HepG2 (cell line): ENCODE measurements around the gene GLIS1. TPM values are rescaled to one million over a fixed set of nuclear protein-coding genes. Genes with fewer than 3 reads are reported as not detected.

Experiments used
- ATAC-seq: fragments of 200-7000 bp; cut with Tn5 transposase; 3 replicates; pipeline ENCODE4 v1.9.1; 2020; ENCODE audit warnings: mild to moderate bottlenecking, moderate library complexity
- BruUV-seq: library from RNA; stranded (reverse); fragments of 400-500 nt; replicated peaks from 2 replicates; lab custom pipeline; 2021; lab: Mats Ljungman, UMichigan
- CTCF ChIA-PET: fragments of 300-600 bp; formaldehyde crosslinking; extraction: SDS; loops from one replicate; lab custom pipeline; 2021; ENCODE audit warnings: low total read pairs, inconsistent platforms, low intra/inter-chr PET ratio; lab: Yijun Ruan, JAX
- POLR2A ChIA-PET: fragments of 350-600 bp; sonication (Branson Sonifier 250); formaldehyde crosslinking; loops from one replicate; lab custom pipeline; 2020; ENCODE audit warnings: antibody characterized with exemption, inconsistent platforms; lab: Yijun Ruan, JAX
- DNase-seq: peaks from one replicate; pipeline ENCODE4 v3.0.0-alpha.2; 2015; ENCODE audit warnings: low spot score
- FAIRE-seq: peaks from 3 replicates; lab custom pipeline; 2011; peaks lifted over from hg19 to GRCh38; lab: Jason Lieb, UNC
- H2AFZ ChIP-seq: one replicate; pipeline ENCODE4 v1.6.1; 2011; ENCODE audit warnings: low read length, inconsistent platforms
- H3K27ac ChIP-seq: fragments of 300-600 bp; 3 replicates; pipeline ENCODE4 v1.8.0; 2011; ENCODE audit warnings: mixed run types, mild to moderate bottlenecking, mixed read lengths, low read length, inconsistent platforms; ENCODE audit not compliant: insufficient read depth; ENCODE audit errors: extremely low read length
- H3K27me3 ChIP-seq, 2 experiments: fragments of 200-600 bp in 1 of 2; 2 replicates in 1 of 2; 3 replicates in 1 of 2; pipeline versions ENCODE4 v1.6.0 to v1.8.0; 2011; ENCODE audit warnings: low read length in 2 of 2, mild to moderate bottlenecking in 2 of 2, moderate library complexity in 2 of 2, inconsistent platforms in 1 of 2; ENCODE audit not compliant: insufficient read depth in 2 of 2, control insufficient read depth in 1 of 2
- H3K36me3 ChIP-seq, 2 experiments: fragments of 200-600 bp in 1 of 2; replicated peaks in 1 of 2; 2 replicates in 1 of 2; 3 replicates in 1 of 2; pipeline versions ENCODE4 v1.5.1 to v1.8.0; 2011; ENCODE audit warnings: low read length in 2 of 2, inconsistent platforms in 1 of 2; ENCODE audit not compliant: insufficient read depth in 2 of 2, control insufficient read depth in 1 of 2
- H3K4me1 ChIP-seq: 2 replicates; pipeline ENCODE4 v1.5.1; 2012; ENCODE audit warnings: low read length, inconsistent platforms; ENCODE audit not compliant: insufficient read depth
- H3K4me2 ChIP-seq: 2 replicates; pipeline ENCODE4 v1.6.0; 2011; ENCODE audit warnings: low read depth, low read length, inconsistent platforms
- H3K4me3 ChIP-seq, 3 experiments: fragments of 200-600 bp in 1 of 3; sonication (generic), shearing (Covaris generic) in 1 of 3; replicated peaks in 1 of 3; 2 replicates each; pipeline ENCODE4 v1.5.1; 2011 to 2016; ENCODE audit warnings: low read length in 3 of 3, inconsistent platforms in 2 of 3, low read depth in 2 of 3, mild to moderate bottlenecking in 2 of 3, control low read depth in 1 of 3, mixed read lengths in 1 of 3; ENCODE audit not compliant: insufficient read depth in 1 of 3
- H3K79me2 ChIP-seq: one replicate; pipeline ENCODE4 v1.6.1; 2011; ENCODE audit warnings: low read length, inconsistent platforms; ENCODE audit not compliant: insufficient read depth
- H3K9ac ChIP-seq: 2 replicates; pipeline ENCODE4 v1.6.0; 2011; ENCODE audit warnings: mild to moderate bottlenecking, low read depth, low read length, inconsistent platforms; ENCODE audit not compliant: insufficient read depth
- H3K9me3 ChIP-seq: 2 replicates; pipeline ENCODE4 v1.5.1; 2012; ENCODE audit warnings: mild to moderate bottlenecking, low read length
- H4K20me1 ChIP-seq: 2 replicates; pipeline ENCODE4 v1.6.0; 2011; ENCODE audit warnings: inconsistent platforms, mild to moderate bottlenecking, low read length, moderate library complexity; ENCODE audit not compliant: insufficient read depth
- FOXO1 ChIP-seq: sonication (generic); formaldehyde crosslinking; IDR thresholded peaks from 2 replicates; pipeline ENCODE4 v1.4.0; 2020; ENCODE audit warnings: missing genetic modification reagents
- NCOA2 ChIP-seq: sonication (generic); formaldehyde crosslinking; IDR thresholded peaks from 2 replicates; pipeline ENCODE4 v1.8.0; 2022; ENCODE audit warnings: inconsistent platforms
- PCBP1 ChIP-seq: fragments of 200-400 bp; formaldehyde crosslinking; IDR thresholded peaks from 2 replicates; pipeline ENCODE4 v1.6.1; 2017; ENCODE audit warnings: mild to moderate bottlenecking, low read depth, low read length, borderline replicate concordance
- RFX3 ChIP-seq: IDR thresholded peaks from 2 replicates; pipeline ENCODE4 v1.6.1; 2016; ENCODE audit warnings: missing biosample characterization, missing genetic modification reagents
- SP4 ChIP-seq: sonication (generic); formaldehyde crosslinking; IDR thresholded peaks from 2 replicates; pipeline ENCODE4 v1.8.1; 2023; ENCODE audit warnings: mild to moderate bottlenecking, missing genetic modification reagents
- ZBTB21 ChIP-seq: sonication (generic); formaldehyde crosslinking; IDR thresholded peaks from 2 replicates; pipeline ENCODE4 v1.4.0; 2020; ENCODE audit warnings: missing genetic modification reagents
- ZNF17 ChIP-seq: sonication (generic); formaldehyde crosslinking; IDR thresholded peaks from 2 replicates; pipeline ENCODE4 v1.5.0; 2020; ENCODE audit warnings: mild to moderate bottlenecking, missing genetic modification reagents
- ZNF468 ChIP-seq: sonication (generic); formaldehyde crosslinking; IDR thresholded peaks from 2 replicates; pipeline ENCODE4 v1.8.0; 2022; ENCODE audit warnings: mild to moderate bottlenecking, moderate library complexity, missing genetic modification reagents
- ZNF552 ChIP-seq: sonication (generic); formaldehyde crosslinking; IDR thresholded peaks from 2 replicates; pipeline ENCODE4 v1.9.0; 2022; ENCODE audit warnings: missing genetic modification reagents, mild to moderate bottlenecking, borderline replicate concordance
- ZNF878 ChIP-seq: sonication (generic); formaldehyde crosslinking; IDR thresholded peaks from 2 replicates; pipeline ENCODE4 v1.8.1; 2023; ENCODE audit warnings: mild to moderate bottlenecking, missing genetic modification reagents, moderate library complexity
- WGBS: methylation state at CpG from one replicate; pipeline ENCODE4 v1.1.6; 2017; ENCODE audit warnings: low lambda C conversion rate; 5-methylcytosine and 5-hydroxymethylcytosine counted together
- in situ Hi-C: cut with HindIII; loops from 2 replicates; pipeline ENCODE4 v1.10.0; 2017; ENCODE audit warnings: low pct_unique_long_range_greater_than_20kb; ENCODE audit not compliant: extremely low pct_ligation_motif_present
- intact Hi-C: fragments of 100-400 bp; cut with micrococcal nuclease; formaldehyde crosslinking; loops from one replicate; pipeline ENCODE4 v1.10.0; 2022; ENCODE audit not compliant: unreplicated experiment
- polyA plus RNA-seq, 8 experiments: library from polyadenylated mRNA; depleted of rRNA in 3 of 8; stranded (reverse) in 7 of 8; unstranded in 1 of 8; fragments of >200 nt; fragmentation: Illumina TruSeq in 4 of 8; extraction: Trizol in 4 of 8; gene quantifications; 2 replicates each; pipeline versions ENCODE4 v1.2.1 to v1.2.3, GENCODE V29; 2011 to 2016; ENCODE audit warnings: low read depth in 4 of 8, missing spikeins in 1 of 8, mixed read lengths in 1 of 8; ENCODE audit not compliant: insufficient read depth in 1 of 8
- total RNA-seq, 5 experiments: library from RNA; depleted of rRNA; stranded (reverse); fragments of >200 nt; fragmentation: Illumina TruSeq; extraction: Trizol; gene quantifications; 2 replicates each; pipeline ENCODE4 v1.2.3, GENCODE V29; 2016; ENCODE audit warnings: low read depth in 1 of 5
- TF ChIP-seq, protein P1 (sequence below): sonication (generic); formaldehyde crosslinking; IDR thresholded peaks from 2 replicates; pipeline ENCODE4 v1.4.0; 2020; ENCODE audit warnings: missing genetic modification reagents
- TF ChIP-seq, protein P2 (sequence below): sonication (generic); formaldehyde crosslinking; IDR thresholded peaks from 2 replicates; pipeline ENCODE4 v1.8.0; 2022; ENCODE audit warnings: missing genetic modification reagents, mild to moderate bottlenecking, borderline replicate concordance

GLIS1 gene
- total and polyA plus RNA-seq, 2 of the 13 experiments (the other 11 are each of a cell fraction or from before 2014, with no cell fraction given): 0.03 TPM; not detected in 1

DNA sequence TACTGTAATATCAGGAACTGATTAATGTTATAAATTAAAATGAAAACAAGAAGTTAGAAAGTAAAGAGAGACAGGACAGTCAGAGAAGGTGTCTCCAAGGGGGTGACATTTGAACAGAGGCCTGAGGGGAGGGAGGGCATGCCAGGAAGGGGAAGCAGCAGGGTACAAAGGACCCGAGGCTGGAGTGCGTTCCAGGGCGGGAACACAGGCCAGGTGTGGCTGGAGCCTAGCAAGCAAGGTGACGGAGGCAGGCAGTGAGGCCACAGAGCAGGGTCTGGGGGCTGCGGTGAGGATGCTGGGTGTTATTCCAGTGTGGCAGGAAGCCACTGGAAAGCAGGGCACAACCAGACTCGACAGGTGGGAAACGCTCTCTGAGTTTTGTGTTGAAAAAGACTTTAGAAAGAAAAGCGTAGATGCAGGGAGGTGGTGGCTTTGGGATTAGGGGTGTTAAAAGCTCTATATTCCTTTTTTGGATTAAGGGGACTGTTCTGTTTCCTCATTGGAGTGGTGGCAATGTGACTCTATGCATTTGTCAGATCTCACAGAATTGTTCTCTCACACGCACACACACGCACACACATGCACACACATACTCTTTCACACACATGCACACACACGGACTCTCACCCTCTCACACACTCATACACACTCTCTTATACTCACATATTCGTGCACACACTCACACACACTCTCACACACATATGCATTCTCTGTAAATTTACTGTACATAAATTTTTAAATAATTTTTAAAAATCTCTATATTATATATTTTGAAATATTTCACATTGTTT is 124.5 kb downstream of the GLIS1 start:
- CTCF ChIA-PET: no interaction called here
- POLR2A ChIA-PET: no interaction called here
- DNase-seq: no peak

More for the DNA sequence above, 124.5 kb downstream of the GLIS1 start:
- no TSS peak for BruUV-seq
- no peak overlapping the region for H3K9ac ChIP-seq
- no peak overlapping the region for H2AFZ ChIP-seq
- peaks cover 4% of the 10 kb centered on the region; the same call in 1 of the 2 replicates for H3K9me3 ChIP-seq
- in situ Hi-C loops: no loop called here
- TF ChIP-seq ZNF468 (CRISPR knock-in tag) (no peak), ZBTB21 (CRISPR knock-in tag) (no peak), SP4 (CRISPR knock-in tag) (no peak), RFX3 (CRISPR knock-in tag) (no peak), PCBP1 (no peak), ZNF552 (no peak), FOXO1 (CRISPR knock-in tag) (no peak), ZNF878 (CRISPR knock-in tag) (no peak), ZNF17 (CRISPR knock-in tag) (no peak), NCOA2 (CRISPR knock-in tag) (no peak)
- TF ChIP-seq, protein P1, sequence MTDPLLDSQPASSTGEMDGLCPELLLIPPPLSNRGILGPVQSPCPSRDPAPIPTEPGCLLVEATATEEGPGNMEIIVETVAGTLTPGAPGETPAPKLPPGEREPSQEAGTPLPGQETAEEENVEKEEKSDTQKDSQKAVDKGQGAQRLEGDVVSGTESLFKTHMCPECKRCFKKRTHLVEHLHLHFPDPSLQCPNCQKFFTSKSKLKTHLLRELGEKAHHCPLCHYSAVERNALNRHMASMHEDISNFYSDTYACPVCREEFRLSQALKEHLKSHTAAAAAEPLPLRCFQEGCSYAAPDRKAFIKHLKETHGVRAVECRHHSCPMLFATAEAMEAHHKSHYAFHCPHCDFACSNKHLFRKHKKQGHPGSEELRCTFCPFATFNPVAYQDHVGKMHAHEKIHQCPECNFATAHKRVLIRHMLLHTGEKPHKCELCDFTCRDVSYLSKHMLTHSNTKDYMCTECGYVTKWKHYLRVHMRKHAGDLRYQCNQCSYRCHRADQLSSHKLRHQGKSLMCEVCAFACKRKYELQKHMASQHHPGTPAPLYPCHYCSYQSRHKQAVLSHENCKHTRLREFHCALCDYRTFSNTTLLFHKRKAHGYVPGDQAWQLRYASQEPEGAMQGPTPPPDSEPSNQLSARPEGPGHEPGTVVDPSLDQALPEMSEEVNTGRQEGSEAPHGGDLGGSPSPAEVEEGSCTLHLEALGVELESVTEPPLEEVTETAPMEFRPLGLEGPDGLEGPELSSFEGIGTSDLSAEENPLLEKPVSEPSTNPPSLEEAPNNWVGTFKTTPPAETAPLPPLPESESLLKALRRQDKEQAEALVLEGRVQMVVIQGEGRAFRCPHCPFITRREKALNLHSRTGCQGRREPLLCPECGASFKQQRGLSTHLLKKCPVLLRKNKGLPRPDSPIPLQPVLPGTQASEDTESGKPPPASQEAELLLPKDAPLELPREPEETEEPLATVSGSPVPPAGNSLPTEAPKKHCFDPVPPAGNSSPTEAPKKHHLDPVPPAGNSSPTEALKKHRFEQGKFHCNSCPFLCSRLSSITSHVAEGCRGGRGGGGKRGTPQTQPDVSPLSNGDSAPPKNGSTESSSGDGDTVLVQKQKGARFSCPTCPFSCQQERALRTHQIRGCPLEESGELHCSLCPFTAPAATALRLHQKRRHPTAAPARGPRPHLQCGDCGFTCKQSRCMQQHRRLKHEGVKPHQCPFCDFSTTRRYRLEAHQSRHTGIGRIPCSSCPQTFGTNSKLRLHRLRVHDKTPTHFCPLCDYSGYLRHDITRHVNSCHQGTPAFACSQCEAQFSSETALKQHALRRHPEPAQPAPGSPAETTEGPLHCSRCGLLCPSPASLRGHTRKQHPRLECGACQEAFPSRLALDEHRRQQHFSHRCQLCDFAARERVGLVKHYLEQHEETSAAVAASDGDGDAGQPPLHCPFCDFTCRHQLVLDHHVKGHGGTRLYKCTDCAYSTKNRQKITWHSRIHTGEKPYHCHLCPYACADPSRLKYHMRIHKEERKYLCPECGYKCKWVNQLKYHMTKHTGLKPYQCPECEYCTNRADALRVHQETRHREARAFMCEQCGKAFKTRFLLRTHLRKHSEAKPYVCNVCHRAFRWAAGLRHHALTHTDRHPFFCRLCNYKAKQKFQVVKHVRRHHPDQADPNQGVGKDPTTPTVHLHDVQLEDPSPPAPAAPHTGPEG (CRISPR knock-in tag): no peak
- TF ChIP-seq, protein P2, sequence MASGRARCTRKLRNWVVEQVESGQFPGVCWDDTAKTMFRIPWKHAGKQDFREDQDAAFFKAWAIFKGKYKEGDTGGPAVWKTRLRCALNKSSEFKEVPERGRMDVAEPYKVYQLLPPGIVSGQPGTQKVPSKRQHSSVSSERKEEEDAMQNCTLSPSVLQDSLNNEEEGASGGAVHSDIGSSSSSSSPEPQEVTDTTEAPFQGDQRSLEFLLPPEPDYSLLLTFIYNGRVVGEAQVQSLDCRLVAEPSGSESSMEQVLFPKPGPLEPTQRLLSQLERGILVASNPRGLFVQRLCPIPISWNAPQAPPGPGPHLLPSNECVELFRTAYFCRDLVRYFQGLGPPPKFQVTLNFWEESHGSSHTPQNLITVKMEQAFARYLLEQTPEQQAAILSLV (CRISPR knock-in tag): no peak
- TF ChIP-seq, all 625 proteins: peak for 0
- 15% methylated on average over 12 of the region's 12 CpGs for WGBS
- Histone ChIP-seq H3K36me3 (no peaks in the 10 kb centered on the region), H4K20me1 (no peaks in the 10 kb centered on the region), H3K27me3 (peaks cover 4 to 10% of the 10 kb centered on the region in 2 experiments; a peak in 3 of 5 replicates), H3K4me2 (no peak overlapping the region), H3K27ac (no peak overlapping the region), H3K4me3 (no peak overlapping the region), H3K4me1 (no peaks in the 10 kb centered on the region), H3K79me2 (no peaks in the 10 kb centered on the region)
- ATAC-seq (no peak), FAIRE-seq (no peak)
- intact Hi-C loops: no loop called here
